NOMO-1 (cell line): Measurements from ENCODE around the gene CD80.

ENCODE experiments used
- DNase-seq, 2 experiments: peaks; one replicate each; lab custom pipeline; 2025; ENCODE audit not compliant: unreplicated experiment in 2 of 2; lab: John Stamatoyannopoulos, UW

CD80 gene

DNA sequence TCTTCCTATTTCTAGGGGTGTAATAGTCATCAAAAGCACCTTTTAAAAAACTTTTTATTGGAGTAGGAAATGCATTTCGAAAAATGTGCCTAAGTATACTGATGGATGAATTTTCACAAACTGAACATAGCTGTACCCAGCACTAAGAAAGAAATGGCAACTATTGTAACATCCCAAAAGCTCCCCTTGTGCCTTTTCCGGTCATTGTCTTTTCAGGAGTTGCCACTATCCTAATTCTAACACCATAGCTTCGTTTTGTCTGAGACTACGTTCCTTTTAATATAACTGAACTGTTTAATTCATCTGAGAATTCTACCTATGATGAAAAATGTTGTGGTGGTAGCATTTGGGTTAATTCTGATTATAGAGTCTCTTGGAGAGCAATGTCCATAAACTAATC, 59.1 kb downstream of the CD80 start:
- DNase-seq: no peak

DNA sequence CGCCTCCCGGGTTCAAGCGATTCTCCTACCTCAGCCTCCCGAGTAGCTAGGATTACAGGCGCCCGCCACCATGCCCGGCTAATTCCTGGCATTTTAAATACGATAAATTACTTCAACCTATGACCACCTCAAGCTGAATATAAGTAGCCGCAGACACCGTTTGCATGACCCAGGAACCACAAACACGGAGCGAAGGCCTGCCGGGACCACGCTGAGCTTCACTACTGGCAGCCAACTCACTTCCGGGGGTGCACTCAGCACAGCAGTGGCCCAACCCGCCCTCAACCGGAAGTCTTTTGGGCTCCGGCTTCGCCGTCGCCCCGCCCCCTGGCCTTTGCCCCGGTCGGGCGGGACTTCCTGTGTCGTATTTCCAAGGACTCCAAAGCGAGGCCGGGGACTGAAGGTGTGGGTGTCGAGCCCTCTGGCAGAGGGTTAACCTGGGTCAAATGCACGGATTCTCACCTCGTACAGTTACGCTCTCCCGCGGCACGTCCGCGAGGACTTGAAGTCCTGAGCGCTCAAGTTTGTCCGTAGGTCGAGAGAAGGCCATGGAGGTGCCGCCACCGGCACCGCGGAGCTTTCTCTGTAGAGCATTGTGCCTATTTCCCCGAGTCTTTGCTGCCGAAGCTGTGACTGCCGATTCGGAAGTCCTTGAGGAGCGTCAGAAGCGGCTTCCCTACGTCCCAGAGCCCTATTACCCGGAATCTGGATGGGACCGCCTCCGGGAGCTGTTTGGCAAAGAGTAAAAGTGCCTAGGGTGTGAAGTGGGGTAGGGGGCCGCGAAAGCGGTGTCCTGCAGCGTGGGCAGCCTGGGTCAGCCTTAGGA, 61.0 kb downstream of the CD80 start, which contains the start of gene TIMMDC1:
TIMMDC1 (plus strand) TSS at position 362 of the 826 bp plus-strand sequence; CDS start at position 549, 187 bp downstream.
- peak; percentile 97 to 98 for DNase-seq

DNA sequence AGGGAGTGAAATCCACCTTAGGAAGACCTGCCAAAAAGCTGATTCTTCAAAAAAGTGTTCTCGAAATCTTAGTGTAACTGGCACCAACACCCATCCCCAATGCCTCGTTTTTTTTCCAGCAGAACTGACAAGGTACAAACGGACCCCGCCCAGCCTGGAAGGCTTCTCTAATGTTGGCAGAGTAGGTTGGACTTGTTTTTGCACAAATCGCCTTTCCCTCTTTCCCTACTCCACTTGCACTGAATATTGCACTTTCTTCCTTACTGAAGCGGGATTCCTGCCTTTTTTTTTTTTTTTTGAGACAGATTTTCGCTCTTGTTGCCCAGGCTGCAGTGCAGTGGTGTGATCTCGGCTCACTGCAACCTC, 61.6 kb downstream of the CD80 start:
- DNase-seq: peak in 1 of 2 experiments; percentile 8

DNA sequence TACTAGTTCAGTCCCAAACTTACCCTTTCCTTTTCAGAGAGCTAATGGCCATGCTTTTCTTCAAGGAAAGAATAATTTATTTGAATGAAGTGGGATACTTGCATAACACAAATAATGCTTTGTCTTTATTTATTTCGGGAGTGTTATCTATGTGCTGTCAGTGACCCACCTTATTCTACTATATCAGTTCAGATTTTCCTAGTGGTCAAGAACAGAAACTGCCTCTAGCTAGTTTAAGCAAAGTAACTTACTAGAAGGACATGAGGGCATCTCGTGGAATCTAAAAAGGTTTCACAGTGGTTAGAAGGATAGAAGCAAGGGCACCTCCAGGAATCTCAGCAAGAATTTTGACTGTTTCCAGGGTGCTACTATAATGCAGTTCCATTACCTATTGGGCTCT, 64.8 kb downstream of the CD80 start:
- DNase-seq: no peak

DNA sequence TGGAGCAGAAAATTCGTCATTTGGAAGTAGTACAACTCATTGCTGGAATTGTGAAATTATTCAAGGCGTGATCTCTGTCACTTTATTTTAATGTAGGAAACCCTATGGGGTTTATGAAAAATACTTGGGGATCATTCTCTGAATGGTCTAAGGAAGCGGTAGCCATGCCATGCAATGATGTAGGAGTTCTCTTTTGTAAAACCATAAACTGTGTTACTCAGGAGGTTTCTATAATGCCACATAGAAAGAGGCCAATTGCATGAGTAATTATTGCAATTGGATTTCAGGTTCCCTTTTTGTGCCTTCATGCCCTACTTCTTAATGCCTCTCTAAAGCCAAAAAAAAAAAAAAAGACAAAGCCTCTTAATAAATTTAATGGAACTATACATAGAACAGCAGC, 66.6 kb downstream of the CD80 start:
- DNase-seq: no peak

DNA sequence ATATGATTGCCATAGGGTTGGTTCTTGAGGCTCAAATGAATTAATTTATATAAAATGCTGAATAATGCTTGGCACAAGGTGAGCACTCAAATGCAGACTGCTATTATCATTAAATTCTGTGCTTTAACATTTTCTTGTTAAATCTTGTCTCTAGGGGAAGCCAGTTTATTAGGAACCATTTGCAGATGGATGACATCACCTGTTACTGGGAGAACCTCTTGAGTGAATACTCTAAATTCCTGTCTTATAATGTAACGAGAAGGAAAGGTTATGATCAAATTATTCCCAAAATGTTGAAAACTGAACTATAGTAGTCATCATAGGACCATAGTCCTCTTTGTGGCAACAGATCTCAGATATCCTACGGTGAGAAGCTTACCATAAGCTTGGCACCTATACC, 67.3 kb downstream of the CD80 start:
- DNase-seq: no peak

DNA sequence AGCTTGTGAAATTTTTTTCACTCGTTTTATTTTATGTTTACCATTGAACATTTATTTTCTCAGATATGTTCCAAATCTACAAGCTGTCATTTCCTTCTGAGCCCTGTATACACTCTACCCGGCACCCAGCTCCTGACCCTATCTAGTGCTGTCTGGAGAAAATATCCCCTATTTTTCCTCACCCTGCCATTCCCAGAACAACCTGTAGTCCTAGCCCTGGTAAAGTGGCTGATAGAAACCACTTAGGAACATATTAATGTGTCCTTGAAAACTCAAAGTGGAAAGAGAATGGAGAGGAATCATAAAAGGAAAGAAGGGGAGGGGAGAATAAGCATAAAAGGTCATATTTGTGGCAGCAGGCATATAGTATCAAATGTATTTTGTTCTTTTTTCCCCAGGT, 69.3 kb downstream of the CD80 start:
- no peak for DNase-seq

DNA sequence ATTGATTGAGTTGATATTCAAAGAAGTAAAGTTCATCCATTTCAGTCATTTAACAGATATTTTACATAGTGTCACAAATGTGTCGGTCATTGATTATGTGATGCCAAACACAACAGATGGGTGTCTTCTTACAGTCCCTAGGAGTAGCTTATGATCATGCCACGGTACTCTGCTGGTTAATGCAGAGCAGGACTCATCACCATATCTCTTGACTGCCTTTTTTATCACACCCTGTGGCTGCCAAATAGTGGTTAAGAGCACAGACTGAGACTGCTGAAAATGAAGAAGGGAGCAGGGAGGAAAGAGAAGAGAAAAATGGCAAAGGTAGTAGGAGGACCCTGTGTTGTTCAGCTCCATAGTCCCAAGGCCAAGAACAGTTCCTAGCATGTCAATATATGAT, 73.9 kb downstream of the CD80 start:
- DNase-seq: no peak

DNA sequence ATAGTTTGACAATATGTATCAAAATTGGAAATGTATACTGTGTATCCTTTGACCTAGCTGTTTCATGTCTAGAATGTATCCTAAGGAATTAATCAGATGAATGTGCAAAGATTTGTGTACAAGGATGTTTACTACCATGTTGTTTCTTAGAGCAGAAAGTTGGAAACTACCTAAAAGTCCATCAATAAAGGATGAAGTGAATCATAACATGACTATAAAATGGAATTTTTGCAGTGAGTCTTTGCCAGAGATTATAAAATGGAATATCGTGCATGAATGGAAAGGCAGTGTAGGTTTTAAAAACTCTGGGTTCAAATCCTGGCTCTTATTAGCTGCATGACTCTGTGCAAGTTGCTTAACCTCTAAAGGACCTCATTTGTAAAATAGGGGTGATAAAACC, 76.3 kb downstream of the CD80 start:
- DNase-seq: no peak

DNA sequence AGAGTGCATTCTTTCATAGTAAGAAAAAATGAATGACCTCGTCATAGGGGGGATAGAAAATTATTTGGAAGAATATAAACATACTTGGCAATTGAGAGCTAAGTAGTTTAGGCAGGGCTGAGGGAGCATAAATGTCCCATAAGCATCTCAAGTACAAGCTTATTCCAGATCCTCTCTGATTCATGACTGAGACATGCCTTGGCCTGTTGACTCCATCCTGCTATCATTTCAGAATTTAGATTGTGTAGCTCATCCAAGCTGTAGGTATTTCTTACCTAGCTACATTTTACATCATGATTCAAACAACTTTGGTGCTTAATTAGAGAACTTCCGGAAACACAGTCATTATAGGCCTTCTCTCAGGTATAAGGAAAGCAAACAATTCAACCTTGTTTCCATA, 78.3 kb downstream of the CD80 start:
- DNase-seq: no peak
